Activated naive CD4-positive, alpha-beta T cell treated with anti-CD3 and anti-CD28 coated beads, Interleukin-2, amount 50 U/mL, for 72 hours (primary cell): ENCODE data around the gene PGLYRP2. TPM values are rescaled to one million over a fixed set of nuclear protein-coding genes. Genes with fewer than 3 reads are reported as not detected.

Experiments
- ATAC-seq, 2 donors: fragments of 150-1000 bp; cut with Tn5 transposase; 2 replicates each; pipeline ENCODE4 v1.10.0; 2021; ENCODE audit warnings: mild to moderate bottlenecking in 2 of 2, moderate library complexity in 2 of 2
- DNase-seq, 2 donors: peaks; one replicate each; pipeline ENCODE4 v3.0.0; 2021 to 2022; ENCODE audit warnings: low spot score in 2 of 2
- H3K27ac Mint-ChIP-seq, 2 donors: one replicate each; pipeline ENCODE4 v1.8.0; 2022; ENCODE audit warnings: mild to moderate bottlenecking in 2 of 2, mixed read lengths in 2 of 2
- H3K36me3 Mint-ChIP-seq, 2 donors: one replicate each; pipeline ENCODE4 v1.8.0; 2022; ENCODE audit warnings: mixed read lengths in 2 of 2
- H3K9me3 Mint-ChIP-seq, 2 donors: one replicate each; pipeline ENCODE4 v1.8.0; 2022; ENCODE audit warnings: mixed read lengths in 2 of 2
- total RNA-seq, 2 donors: library from RNA; stranded (reverse); gene quantifications; one replicate each; pipeline ENCODE4 v1.2.3, GENCODE V29; 2022

Gene PGLYRP2
- total RNA-seq, 2 donors from 2014 or later = 0.09 to 0.29 TPM

DNA sequence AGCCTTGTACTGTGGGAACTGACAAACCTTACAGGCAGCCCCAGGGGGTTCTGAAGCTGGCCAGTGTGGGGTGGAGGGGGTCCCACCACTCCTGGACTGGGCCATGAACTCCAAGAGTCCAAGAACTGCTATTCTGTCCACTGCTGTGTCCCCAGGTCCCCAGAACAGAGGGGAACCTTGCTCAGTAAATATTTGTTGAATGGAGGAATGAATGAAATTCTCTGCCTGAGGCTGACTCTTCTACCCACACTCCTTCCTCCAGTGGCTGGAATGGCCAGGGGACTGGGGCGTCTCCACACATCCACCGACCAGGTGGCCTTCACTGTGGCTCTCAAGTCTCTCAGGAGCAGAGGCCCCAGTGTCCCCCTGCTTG is 41.2 kb downstream of the PGLYRP2 start:
- no peaks in the 10 kb centered on the region for H3K9me3 Mint-ChIP-seq
- no peak for ATAC-seq
- no peak overlapping the region for H3K27ac Mint-ChIP-seq
- H3K36me3 Mint-ChIP-seq = peaks cover 0 to 6% of the 10 kb centered on the region in 2 donors
- DNase-seq = no peak

DNA sequence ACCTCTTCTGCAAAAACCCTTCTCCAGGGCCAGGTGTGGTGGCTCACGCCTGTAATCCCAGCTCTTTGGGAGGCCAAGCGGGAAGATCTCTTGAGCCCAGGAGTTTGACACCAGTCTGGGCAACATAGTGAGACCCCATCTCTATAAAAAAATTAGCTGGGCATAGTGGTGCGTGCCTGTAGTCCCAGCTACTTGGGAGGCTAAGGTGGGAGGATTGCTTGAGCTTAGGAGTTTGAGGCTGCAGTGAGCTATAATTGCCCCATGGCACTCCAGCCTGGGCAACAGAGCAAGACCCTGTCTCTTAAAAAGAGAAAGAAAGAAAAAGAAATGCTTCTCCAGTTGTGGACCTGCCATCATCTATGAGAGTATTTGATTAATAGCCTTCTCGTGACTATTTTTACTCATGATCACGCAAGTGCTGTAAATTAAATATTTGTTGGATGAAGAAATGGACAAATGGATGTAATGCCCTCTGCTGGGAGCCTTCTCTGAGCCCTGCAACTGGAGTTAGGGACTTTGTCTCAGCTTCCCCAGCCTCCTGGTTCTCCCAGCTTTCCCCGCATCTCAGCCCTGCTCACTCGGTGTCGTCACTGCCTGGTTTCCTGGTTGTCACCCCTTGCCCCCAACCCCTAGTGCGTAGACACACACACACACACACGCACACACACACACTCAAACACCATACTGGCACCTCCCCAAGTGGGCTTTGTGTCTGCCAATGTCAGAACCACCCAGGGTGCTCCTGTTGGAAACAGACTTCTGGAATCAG is 41.8 kb downstream of the PGLYRP2 start:
- no peak overlapping the region for H3K27ac Mint-ChIP-seq
- DNase-seq (no peak), ATAC-seq (no peak)

DNA sequence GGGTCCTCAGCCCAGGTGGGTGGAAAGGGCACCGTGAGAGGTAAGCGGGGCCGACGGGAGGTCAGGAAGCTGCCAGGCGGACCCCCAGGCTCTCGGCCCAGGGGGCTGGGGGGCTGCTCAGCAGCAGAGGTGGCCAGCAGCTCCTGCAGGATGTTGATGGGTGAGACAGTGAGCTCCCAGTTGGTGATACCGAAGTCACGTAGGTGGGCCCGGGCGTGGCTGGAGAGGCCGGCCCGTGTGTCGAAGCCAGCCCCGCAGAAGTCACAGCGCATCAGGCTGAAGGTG is 42.5 kb downstream of the PGLYRP2 start:
- H3K9me3 Mint-ChIP-seq = no peaks in the 10 kb centered on the region
- DNase-seq (no peak), ATAC-seq (no peak)
- no peak overlapping the region for H3K27ac Mint-ChIP-seq
- peaks cover 4 to 13% of the 10 kb centered on the region in 2 donors for H3K36me3 Mint-ChIP-seq

More for the DNA sequence above, 41.8 kb downstream of the PGLYRP2 start:
- peaks cover 0 to 10% of the 10 kb centered on the region in 2 donors for H3K36me3 Mint-ChIP-seq
- no peaks in the 10 kb centered on the region for H3K9me3 Mint-ChIP-seq

DNA sequence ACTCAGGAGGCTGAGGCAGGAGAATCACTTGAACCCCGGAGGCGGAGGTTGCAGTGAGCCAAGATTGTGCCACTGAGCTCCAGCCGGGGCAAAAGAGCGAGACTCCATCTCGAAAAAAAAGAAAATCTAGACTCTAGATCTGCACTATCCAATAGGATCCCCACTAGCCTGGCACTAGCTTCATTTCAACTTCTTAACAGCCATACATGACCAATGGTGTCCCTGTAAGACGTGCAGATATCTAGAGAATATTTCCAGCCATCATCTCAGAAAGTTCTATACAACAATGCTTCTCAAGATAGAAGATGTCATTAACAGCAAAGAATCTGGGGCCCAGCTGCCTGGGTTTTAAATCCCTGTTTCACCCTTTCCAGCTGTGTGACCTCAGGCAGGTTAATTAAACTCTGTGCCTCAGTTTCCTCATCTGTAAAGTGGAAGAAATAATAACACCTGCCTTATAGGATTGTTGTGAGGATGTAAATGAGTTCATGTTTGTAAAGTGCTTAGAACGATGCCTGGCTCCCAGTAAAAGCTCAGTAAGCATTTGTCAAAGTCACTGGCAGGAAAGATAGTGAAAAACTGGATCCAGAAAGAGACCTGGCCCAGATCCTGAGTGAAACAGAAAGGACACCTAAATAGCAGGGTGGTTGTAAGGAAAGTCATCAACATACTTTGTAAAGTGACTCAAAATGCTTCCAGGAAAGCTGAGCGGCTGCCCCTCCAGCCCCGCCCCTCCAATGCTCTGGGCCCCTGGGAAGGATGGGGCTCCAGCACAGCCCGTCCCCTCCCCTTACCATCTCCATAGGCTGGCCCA is 43.1 kb downstream of the PGLYRP2 start:
- ATAC-seq (no peak), DNase-seq (no peak)
- Mint-ChIP-seq H3K9me3 (no peaks in the 10 kb centered on the region), H3K36me3 (peaks cover 9 to 19% of the 10 kb centered on the region in 2 donors), H3K27ac (peak overlapping the region in 1 of 2 donors; percentile 24)

DNA sequence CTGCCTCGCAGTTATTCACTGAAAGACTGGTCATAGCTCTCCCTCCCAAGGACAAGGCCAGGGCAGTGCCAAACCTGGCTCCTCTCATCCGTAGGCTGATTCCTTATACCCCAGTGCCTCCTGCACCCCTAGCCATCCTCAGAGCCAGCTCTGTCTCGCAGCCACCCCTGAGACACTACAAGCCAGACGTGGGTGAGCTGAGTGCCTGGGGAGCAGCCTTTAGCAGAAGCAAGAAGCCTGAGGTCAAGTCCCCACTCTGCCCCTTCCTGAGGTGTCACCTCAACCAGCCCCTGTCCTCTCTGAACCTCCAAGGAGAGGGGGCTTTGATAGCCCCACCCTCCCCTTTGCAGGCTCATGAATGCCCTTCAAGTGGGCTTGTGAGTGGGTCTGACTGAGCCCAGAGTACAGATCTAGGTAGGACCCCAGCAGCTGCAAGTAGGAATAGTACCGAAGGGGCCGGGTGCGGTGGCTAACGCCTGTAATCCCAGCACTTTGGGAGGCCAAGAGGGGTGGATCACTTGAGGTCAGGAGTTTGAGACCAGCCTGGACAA is 45.7 kb downstream of the PGLYRP2 start:
- no peaks in the 10 kb centered on the region for H3K9me3 Mint-ChIP-seq
- DNase-seq (no peak), ATAC-seq (no peak)
- H3K27ac Mint-ChIP-seq = peak overlapping the region; percentile 90 to 94
- peaks cover 10 to 20% of the 10 kb centered on the region in 2 donors for H3K36me3 Mint-ChIP-seq

DNA sequence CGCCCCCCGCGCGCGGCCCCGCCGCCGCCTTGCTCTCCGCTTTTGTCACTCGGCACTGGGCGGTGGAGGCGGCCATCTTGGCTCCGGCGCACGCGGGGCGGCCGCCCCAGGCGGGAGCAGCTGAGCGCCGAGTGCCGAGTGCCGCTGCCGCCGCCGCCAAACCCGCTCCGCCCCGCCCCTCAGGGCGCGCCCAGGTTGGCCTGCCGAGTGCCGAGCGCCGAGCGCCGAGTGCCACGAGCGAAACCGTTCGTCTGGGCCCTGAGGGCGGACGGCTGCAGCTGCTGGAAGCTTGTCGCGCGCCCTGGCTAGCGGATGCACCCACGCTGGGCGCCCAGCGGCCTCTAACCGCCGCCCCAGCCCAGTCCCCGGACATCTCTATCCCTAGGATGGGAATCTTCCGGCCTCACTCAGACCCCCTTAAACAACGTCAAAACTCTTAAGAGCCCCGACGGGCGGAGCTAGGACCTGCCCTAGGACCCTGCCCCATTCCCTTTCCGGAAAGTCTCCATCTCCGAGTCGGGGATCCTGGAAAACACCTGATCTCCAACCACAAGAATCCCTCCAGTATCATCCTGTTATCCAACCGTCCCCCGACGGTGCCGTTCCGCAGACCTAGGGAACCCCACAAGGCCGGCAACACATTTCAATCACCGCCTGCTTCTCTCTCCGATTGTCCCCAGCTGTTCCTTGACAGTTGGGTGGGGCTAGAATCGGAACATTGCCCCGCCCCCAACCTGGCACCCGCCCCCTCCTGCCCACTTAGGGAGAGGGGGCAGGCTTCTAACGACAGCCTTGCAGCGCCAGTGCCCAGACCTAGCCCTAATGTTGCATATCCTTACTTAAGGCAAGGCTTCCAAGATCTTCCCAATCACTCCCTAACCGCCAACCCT is 46.4 kb downstream of the PGLYRP2 start:
- peak overlapping the region; percentile 90 to 94 for H3K27ac Mint-ChIP-seq
- ATAC-seq = peak; percentile 88 to 91
- H3K36me3 Mint-ChIP-seq = peaks cover 10 to 20% of the 10 kb centered on the region in 2 donors
- H3K9me3 Mint-ChIP-seq = no peaks in the 10 kb centered on the region
- peak; percentile 93 to 95 for DNase-seq

DNA sequence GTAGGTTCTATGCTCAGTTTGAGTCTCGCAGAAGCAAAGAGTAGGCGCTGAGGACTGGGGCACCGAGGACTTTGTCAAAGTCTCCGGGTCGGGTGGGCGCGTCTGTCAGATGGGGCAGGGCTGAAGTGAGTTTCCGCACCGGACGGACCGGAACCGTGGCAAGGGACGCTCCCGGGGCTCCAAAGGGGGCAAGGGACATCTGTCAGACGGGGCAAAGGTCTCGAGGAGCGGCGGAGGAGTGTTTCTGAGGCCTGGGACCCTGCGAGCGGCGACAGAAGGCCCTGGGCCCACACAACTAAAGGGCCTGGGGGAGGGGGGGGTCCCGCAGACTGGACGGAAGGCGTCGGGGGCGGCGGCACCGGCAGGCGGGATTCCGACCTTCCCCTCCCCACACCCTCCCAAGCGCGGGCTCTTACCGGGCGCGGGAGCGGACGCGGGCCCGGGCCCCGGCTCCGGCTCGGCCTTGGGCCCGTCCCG is 47.2 kb downstream of the PGLYRP2 start:
- DNase-seq (no peak), ATAC-seq (peak in 1 of 2 donors; percentile 23)
- peaks cover 15 to 20% of the 10 kb centered on the region in 2 donors for H3K36me3 Mint-ChIP-seq
- H3K9me3 Mint-ChIP-seq = no peaks in the 10 kb centered on the region
- H3K27ac Mint-ChIP-seq = peak overlapping the region; percentile 93 to 95

DNA sequence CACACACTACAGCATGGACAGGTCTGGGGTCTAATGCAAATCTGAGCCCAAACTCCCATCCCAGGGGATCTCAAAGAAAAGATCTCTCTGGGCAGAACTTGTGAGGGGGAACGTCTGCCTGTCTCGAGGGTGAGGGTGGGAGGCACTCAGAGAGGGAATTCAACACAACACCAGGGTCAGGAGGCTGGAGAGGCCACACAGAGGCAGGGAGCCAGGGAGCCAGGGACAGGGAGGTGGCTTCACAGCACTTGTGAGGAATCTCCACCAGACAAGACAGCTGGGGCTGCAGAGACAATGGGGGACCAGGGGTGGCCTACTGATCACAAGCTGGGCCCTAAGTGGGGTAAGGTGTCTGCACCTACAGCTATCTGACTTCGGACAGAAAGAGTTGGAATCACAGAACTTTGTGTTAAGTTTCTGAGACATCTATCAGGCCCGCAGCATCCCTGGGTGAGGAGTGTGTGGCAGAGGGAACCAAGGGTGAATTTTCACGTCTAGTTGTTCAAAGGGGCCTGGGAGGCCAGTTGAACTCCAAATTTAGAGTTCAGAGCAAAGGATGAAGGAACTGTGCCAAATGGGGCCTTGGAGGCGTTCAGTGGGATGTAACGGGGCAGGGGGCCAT is 47.8 kb downstream of the PGLYRP2 start:
- Mint-ChIP-seq H3K9me3 (no peaks in the 10 kb centered on the region), H3K36me3 (peaks cover 20% of the 10 kb centered on the region in 2 donors), H3K27ac (peak overlapping the region; percentile 93 to 95)
- ATAC-seq (no peak), DNase-seq (no peak)

DNA sequence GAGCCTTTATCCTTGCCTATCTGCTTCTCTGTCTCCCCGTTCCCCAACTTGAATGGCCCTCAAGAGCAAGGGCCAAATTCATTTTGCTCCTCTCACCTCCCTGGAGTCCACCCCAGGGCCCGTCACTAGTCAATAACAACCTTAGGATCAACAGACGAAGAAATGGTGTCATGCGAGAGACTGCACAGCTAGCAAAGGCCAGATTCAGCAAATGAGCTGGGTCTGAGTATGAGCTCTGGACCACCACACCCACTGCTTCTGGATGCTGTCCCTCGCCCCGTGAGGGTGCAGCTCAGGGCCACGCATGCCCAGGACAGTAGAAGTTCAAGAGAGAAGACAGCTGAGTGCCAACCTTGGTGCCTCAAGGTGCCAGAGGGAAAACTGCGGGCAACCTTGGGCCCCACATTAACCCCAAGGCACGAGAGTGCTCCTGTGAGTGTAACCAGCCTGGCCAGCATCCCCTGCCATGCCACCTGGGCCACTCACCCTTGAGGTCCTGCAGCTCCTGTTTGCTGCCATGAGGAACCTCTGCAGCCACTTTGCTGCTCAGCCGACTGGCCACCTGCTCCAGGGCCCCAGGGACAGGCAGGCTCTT is 48.7 kb downstream of the PGLYRP2 start:
- Mint-ChIP-seq H3K27ac (peak overlapping the region; percentile 1 to 93), H3K36me3 (peaks cover 27 to 29% of the 10 kb centered on the region in 2 donors), H3K9me3 (no peaks in the 10 kb centered on the region)
- DNase-seq (no peak), ATAC-seq (no peak)

DNA sequence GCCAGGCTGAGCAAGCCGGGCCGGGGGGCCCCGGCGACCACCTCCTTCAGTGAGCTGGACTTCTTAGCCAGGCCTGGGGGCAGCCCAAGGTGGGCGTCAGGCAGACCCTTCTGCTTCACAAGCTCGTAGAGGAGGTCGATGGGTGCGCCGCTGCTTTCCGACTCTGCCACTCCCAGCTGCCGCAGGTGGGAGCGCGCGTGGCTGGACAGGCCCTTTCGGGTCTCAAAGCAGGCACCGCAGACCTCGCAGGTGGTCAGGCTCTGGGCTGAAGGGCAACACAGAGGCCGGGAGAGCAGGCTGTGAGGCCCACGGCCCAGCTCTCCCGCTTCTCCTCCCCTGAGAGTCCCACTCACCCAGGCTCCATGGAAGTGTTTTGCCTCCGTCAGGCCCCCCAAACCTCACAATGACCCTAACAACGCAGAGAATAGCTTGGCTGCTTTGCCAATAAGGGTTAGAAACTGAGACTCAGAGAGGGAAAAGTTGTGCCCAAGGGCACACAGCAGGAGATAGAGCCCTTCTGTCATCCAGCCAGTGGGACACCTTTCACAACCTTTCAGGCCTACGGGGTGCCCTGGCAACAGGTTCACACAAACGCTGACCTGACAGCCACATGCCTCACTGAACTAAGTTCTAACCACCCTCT is 49.4 kb downstream of the PGLYRP2 start:
- DNase-seq (no peak), ATAC-seq (no peak)
- H3K27ac Mint-ChIP-seq = peak overlapping the region; percentile 1 to 93
- H3K36me3 Mint-ChIP-seq = peaks cover 27 to 29% of the 10 kb centered on the region in 2 donors
- H3K9me3 Mint-ChIP-seq = no peaks in the 10 kb centered on the region

DNA sequence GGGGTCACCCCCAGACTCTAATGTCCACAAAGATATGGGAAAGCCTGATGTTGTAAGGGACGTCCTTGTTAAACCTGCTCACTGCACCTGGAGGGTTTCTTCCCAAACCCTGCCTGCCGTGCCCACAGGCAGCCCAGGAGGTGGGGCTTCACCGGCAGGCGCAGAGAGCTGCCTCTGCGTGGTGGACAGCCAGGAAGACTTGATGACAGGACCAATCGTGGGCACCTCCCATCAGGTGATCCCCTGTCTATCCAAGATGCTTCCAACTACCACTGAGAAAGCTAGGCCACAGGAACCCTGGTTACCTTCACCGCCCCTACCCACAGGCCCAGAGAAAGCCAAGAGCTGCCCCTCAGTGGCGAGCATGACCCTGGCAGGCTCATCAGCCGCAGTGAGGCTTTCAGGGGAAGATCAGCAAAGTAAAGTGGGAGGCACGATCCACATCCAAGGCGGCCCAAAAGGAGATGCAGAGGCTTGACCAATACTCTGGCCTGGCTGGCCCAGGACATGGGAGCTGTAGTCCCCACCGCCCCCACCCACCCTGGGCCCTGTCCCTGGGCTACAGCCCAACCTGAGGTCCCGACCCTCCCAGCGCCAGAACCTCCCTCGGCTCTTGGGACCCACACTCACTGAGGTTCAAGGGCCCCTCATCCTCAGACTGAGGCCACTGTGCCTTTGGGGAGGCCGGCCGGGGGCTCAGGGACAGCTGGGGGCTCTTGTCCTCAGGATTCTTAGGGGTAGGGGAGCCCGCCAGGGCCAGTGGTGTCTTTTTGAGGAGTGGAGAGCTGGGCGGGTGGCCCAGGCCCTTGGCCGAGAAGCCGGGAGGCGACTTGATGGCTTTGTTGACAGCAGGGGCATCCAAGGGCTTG is 50.1 kb downstream of the PGLYRP2 start:
- ATAC-seq (no peak), DNase-seq (no peak)
- Mint-ChIP-seq H3K36me3 (peaks cover 27 to 29% of the 10 kb centered on the region in 2 donors), H3K27ac (no peak overlapping the region), H3K9me3 (no peaks in the 10 kb centered on the region)

DNA sequence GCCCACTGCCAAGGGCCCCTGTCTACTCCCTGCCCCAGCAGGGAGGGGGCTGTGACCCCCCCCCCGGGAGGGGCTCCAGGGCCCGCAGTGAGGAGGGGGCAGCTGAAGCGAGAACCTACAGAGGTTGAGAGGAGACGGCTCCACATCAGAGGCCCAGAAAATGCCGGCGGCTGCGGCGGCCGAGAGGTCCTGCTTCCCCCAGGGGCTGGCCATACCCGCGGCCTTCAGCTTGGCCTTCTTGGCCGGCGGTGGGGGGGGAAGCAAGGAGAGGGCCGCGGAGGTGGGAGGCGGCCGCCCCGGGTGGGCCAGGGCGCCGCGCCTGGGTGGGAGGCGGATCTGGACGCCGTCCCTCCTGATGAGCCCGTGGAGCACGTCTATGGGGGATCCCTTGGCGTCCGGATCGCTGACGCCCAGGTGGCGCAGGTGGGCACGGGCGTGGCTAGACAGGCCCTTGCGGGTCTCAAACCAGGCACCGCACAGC is 51.3 kb downstream of the PGLYRP2 start:
- DNase-seq (no peak), ATAC-seq (no peak)
- Mint-ChIP-seq H3K9me3 (no peaks in the 10 kb centered on the region), H3K36me3 (peaks cover 29 to 37% of the 10 kb centered on the region in 2 donors), H3K27ac (no peak overlapping the region)

DNA sequence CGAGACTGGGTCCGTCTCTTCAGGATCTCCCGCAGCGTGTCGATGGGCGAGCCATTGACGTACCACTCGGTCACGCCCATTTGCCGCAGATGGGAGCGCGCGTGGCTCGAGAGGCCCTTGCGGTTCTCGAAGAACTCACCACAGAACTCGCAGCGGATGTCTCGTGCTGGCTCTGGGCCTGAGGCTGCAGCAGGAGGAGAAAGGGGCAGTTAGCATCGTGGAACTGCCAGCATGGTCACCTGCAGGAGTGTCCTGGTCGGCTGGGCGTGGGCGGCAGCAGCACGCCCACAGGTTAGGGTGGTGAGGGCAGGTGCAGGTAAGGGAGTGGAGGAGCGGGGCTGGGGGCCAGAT is 52.0 kb downstream of the PGLYRP2 start:
- Mint-ChIP-seq H3K36me3 (peaks cover 32 to 44% of the 10 kb centered on the region in 2 donors), H3K27ac (peak overlapping the region in 1 of 2 donors; percentile 22), H3K9me3 (no peaks in the 10 kb centered on the region)
- ATAC-seq (no peak), DNase-seq (no peak)

DNA sequence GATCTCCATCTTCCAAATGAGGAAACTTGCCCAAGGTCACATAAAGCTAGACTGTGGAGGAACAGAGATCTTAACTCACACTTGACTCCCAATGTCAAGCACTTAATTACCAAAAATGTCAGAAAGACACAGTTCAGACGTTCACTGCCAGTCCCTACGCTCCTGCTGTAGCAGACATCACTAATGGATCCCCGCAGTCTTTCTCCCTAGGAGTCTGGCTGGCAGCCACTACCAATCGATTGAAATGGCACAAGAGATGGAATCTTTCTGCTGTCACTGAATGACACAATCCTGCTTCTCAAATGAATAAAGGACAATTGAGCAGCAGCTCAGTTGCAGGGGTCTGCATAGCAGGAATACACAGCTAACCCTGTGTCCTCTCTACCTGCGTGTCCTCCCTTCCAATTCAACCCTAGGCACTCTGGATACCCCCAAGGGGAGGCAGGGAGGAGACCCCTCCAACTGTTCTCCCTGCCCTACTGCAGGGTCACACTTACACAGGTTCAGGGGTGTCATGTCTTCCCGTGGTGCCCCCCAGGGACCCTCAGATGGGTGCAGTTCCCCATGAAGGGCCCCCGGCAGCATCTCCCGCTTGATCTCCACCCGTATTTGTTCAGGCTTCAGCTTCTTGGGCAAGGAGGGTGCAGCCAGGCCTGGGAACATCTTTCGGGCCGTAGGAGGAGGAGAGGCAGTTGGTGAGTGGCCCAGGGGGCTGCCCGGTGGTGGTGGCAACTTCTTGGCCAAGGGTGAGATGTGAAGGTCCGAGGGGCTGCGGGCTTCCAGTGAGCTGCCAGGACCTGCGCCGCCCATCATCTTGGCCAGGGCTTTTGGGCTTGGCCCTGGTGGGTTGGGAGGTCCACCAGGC is 52.6 kb downstream of the PGLYRP2 start:
- no peaks in the 10 kb centered on the region for H3K9me3 Mint-ChIP-seq
- ATAC-seq (no peak), DNase-seq (no peak)

More for the DNA sequence above, 52.6 kb downstream of the PGLYRP2 start:
- Mint-ChIP-seq H3K36me3 (peaks cover 28 to 46% of the 10 kb centered on the region in 2 donors), H3K27ac (peak overlapping the region in 1 of 2 donors; percentile 22)
